Type B pancreatic cell (in vitro differentiated cells): ENCODE data around the gene CACYBP. TPM values are rescaled to one million over a fixed set of nuclear protein-coding genes. Genes with fewer than 3 reads are reported as not detected.
"Not testable (repeated sequence)": the region's sequence is repeated elsewhere in the genome, so short reads cannot be mapped to it uniquely, and the experiment has no call there.

Experiments used
- DNase-seq: peaks from one replicate; pipeline ENCODE4 v3.0.0; 2021; ENCODE audit warnings: mixed read lengths; ENCODE audit not compliant: unreplicated experiment; ENCODE audit errors: extremely low spot score
- H3K27ac Mint-ChIP-seq: 2 replicates; pipeline ENCODE4 v1.8.0; 2021; ENCODE audit warnings: mild to moderate bottlenecking, mixed read lengths
- H3K27me3 Mint-ChIP-seq: 2 replicates; pipeline ENCODE4 v1.8.0; 2021; ENCODE audit warnings: mixed read lengths
- H3K36me3 Mint-ChIP-seq: 2 replicates; pipeline ENCODE4 v1.8.0; 2021; ENCODE audit warnings: mixed read lengths
- H3K4me1 Mint-ChIP-seq: one replicate; pipeline ENCODE4 v1.8.0; 2021; ENCODE audit warnings: mixed read lengths; ENCODE audit not compliant: unreplicated experiment
- H3K4me3 Mint-ChIP-seq: 2 replicates; pipeline ENCODE4 v1.8.0; 2021; ENCODE audit warnings: mild to moderate bottlenecking, mixed read lengths
- H3K9me3 Mint-ChIP-seq: 2 replicates; pipeline ENCODE4 v1.8.0; 2021; ENCODE audit warnings: mixed read lengths
- total RNA-seq: library from RNA; stranded (reverse); gene quantifications from 2 replicates; pipeline ENCODE4 v1.2.1, GENCODE V29; 2021; ENCODE audit warnings: low replicate concordance
- TF ChIP-seq, protein P1 (sequence below): fragments of 200-600 bp; sonication (generic); conservative IDR thresholded peaks from 2 replicates; pipeline ENCODE4 v1.5.0; 2021; ENCODE audit warnings: antibody characterized with exemption, mild to moderate bottlenecking

The CACYBP gene
- total RNA-seq, 1 donor from 2014 or later = 124 TPM

DNA sequence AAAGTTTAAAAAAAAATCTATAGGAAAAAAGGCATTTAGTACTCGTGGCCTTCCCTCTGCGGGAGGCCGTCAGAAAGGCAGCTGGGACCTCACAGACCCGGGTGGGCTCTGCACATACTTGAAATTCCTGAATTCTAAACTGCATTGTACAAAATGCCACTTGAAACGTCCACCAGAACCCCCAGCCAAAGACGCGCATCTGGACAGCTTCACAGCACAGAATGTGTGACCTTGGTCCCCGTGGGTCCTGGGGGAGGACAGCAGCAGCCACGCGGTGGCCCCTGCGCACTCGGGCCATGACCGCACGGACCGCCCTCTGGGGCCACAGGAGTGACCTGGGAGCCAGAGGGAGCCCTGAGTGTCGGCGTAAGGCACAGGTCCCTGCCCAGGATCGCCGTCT, 44.1 kb downstream of the CACYBP start:
- DNase-seq = no peak
- Mint-ChIP-seq H3K4me1 (no peaks in the 10 kb centered on the region), H3K27ac (no peak overlapping the region), H3K9me3 (no peaks in the 10 kb centered on the region), H3K4me3 (no peak overlapping the region), H3K27me3 (no peaks in the 10 kb centered on the region), H3K36me3 (no peaks in the 10 kb centered on the region)
- TF ChIP-seq, protein P1, sequence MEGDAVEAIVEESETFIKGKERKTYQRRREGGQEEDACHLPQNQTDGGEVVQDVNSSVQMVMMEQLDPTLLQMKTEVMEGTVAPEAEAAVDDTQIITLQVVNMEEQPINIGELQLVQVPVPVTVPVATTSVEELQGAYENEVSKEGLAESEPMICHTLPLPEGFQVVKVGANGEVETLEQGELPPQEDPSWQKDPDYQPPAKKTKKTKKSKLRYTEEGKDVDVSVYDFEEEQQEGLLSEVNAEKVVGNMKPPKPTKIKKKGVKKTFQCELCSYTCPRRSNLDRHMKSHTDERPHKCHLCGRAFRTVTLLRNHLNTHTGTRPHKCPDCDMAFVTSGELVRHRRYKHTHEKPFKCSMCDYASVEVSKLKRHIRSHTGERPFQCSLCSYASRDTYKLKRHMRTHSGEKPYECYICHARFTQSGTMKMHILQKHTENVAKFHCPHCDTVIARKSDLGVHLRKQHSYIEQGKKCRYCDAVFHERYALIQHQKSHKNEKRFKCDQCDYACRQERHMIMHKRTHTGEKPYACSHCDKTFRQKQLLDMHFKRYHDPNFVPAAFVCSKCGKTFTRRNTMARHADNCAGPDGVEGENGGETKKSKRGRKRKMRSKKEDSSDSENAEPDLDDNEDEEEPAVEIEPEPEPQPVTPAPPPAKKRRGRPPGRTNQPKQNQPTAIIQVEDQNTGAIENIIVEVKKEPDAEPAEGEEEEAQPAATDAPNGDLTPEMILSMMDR = no peak

DNA sequence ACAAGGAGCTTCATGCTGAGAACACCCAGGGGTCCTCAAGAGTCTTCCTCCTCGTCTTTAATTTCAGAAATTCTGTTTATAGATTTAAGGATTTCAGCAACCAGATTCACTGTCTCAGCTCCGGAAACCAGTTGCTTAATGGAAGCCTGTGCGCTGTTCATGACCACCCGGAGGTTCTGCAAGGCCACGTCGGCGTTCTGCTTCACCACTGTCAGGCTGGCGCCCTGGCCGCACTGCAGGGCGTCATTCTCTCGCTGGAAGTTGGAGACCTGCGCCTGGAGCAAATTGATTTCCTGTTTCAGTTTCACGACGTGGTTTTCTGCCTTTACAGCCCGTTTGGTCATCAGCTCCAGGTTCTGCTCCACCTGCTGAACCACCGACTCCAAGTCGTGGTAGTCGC, 44.8 kb downstream of the CACYBP start:
- H3K9me3 Mint-ChIP-seq, H3K27ac Mint-ChIP-seq, H3K4me1 Mint-ChIP-seq, H3K4me3 Mint-ChIP-seq, DNase-seq, H3K36me3 Mint-ChIP-seq, H3K27me3 Mint-ChIP-seq: not testable (repeated sequence)

DNA sequence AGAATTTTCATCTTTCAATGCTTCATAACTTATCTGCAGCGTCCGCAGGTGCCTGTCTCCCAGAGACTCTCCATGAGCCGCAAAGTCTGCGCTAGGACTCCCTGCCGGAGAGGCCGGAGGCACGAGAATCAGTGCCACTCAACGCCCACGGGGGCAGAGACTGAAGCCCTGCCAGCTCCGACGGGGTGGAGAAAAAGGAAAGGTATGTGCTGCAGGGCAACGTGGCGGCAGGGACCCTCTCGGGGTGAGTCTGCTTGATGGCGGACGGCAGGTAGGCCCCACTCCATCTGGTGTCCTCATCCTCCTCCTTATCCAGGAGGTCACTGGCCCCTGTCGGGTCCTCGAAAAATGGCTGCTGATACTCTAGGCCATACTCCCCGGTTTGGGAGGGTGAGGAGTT, 45.4 kb downstream of the CACYBP start:
- Mint-ChIP-seq H3K4me1 (no peaks in the 10 kb centered on the region), H3K27ac (no peak overlapping the region), H3K36me3 (no peaks in the 10 kb centered on the region), H3K9me3 (no peaks in the 10 kb centered on the region), H3K4me3 (no peak overlapping the region), H3K27me3 (peaks cover 6% of the 10 kb centered on the region)
- DNase-seq = no peak
- TF ChIP-seq, protein P1 = no peak

DNA sequence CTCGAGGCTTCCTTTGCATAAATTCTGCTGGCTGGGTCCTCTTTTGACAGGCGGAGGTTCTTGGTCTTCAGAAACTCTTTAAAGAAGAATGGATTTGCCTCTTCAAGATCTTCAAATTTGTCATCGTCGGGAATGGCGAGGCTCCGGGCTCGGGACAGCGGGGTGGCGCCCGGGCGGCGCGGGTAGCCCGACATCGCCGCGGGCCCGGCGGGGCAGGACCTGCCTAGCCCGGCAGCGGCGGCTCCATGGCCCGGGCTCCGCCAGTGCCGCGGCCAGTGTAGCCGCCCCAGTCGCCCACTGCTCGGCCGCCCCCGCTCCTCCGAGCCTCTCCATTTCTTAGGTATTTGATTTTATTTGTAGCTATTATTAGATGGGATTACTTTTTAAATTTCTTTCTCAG, 45.8 kb downstream of the CACYBP start:
- DNase-seq = no peak
- no peaks in the 10 kb centered on the region for H3K9me3 Mint-ChIP-seq
- peaks cover 6% of the 10 kb centered on the region for H3K27me3 Mint-ChIP-seq
- no peaks in the 10 kb centered on the region for H3K36me3 Mint-ChIP-seq
- H3K4me1 Mint-ChIP-seq = no peaks in the 10 kb centered on the region
- TF ChIP-seq, protein P1 = no peak
- H3K4me3 Mint-ChIP-seq = no peak overlapping the region
- H3K27ac Mint-ChIP-seq = no peak overlapping the region

DNA sequence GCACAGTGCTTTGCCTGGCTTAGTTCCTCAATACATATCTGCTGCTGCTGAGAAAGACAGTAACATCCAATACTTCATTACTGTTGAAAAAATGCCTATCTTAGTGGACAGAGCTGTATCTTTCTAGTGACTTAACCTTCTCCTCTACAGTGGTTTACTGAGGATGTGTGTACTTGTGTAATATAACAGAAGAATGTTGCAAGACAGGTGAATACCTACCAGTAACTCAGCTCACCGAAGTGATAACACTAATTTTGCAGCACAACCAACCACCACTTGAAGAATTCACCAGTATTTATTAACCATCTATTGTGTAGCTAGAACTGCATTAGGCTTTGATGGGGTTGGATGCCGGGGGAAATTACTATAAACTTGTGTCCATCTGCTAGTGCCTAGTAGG, 51.2 kb downstream of the CACYBP start:
- TF ChIP-seq, protein P1 = no peak
- DNase-seq = no peak
- Mint-ChIP-seq H3K4me1 (no peaks in the 10 kb centered on the region), H3K4me3 (no peak overlapping the region), H3K36me3 (no peaks in the 10 kb centered on the region), H3K27ac (no peak overlapping the region), H3K9me3 (no peaks in the 10 kb centered on the region), H3K27me3 (peaks cover 6% of the 10 kb centered on the region)

DNA sequence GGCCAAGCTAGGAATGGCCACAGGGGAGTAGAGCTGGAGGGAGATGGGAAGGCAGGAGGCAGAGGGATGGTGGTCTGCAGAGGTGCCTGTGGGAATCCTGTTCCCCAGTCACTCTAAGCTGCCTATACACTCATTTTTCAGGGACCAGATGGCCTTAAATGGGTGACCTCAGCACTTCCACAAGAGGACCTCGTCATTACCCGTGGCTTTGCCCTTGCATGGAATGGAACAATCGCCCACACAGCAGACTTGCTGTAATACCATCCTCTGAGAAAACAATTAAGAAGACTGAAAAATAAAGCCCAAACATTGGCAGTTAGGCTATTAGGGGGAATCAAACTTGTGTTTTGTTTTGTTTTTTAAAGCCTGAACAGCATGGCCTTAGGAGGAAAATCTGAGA, 55.0 kb downstream of the CACYBP start:
- H3K27me3 Mint-ChIP-seq = no peaks in the 10 kb centered on the region
- no peaks in the 10 kb centered on the region for H3K9me3 Mint-ChIP-seq
- H3K4me1 Mint-ChIP-seq = no peaks in the 10 kb centered on the region
- H3K27ac Mint-ChIP-seq = no peak overlapping the region
- H3K4me3 Mint-ChIP-seq = no peak overlapping the region
- TF ChIP-seq, protein P1 = no peak
- no peak for DNase-seq
- no peaks in the 10 kb centered on the region for H3K36me3 Mint-ChIP-seq

Other genes starting within 250 kb of the CACYBP start
- gene MRPS14, start 23.5 kb downstream of the CACYBP start, total RNA-seq = 32.0 and 35.7 TPM in 2 replicates
- gene TNN, start 67.9 kb downstream of the CACYBP start, total RNA-seq = 0.57 and 5.0 TPM in 2 replicates
- gene KIAA0040, start 192.8 kb downstream of the CACYBP start, total RNA-seq = 7.3 and 10.3 TPM in 2 replicates